Endothelial cell (in vitro differentiated cells): ENCODE data around the gene DCP2. TPM values are rescaled to one million over a fixed set of nuclear protein-coding genes. Genes with fewer than 3 reads are reported as not detected.
A peak's percentile ranks its signal among the peaks of the same experiment; 100 is the strongest.

Experiments used
- DNase-seq: peaks from one replicate; pipeline ENCODE4 v3.0.0; 2021; ENCODE audit warnings: low spot score
- H3K27ac Mint-ChIP-seq: one replicate; pipeline ENCODE4 v1.8.0; 2021; ENCODE audit warnings: mixed read lengths, inconsistent platforms; ENCODE audit not compliant: unreplicated experiment
- H3K27me3 Mint-ChIP-seq: one replicate; pipeline ENCODE4 v1.8.0; 2021; ENCODE audit warnings: mild to moderate bottlenecking, moderate library complexity, mixed read lengths, inconsistent platforms; ENCODE audit not compliant: unreplicated experiment
- H3K36me3 Mint-ChIP-seq: one replicate; pipeline ENCODE4 v1.8.0; 2021; ENCODE audit warnings: mild to moderate bottlenecking, low read depth, mixed read lengths, inconsistent platforms; ENCODE audit not compliant: unreplicated experiment
- H3K4me1 Mint-ChIP-seq: one replicate; pipeline ENCODE4 v1.8.0; 2021; ENCODE audit warnings: mild to moderate bottlenecking, mixed read lengths, inconsistent platforms; ENCODE audit not compliant: unreplicated experiment
- H3K4me3 Mint-ChIP-seq: one replicate; pipeline ENCODE4 v1.8.0; 2021; ENCODE audit warnings: mild to moderate bottlenecking, mixed read lengths, inconsistent platforms; ENCODE audit not compliant: unreplicated experiment
- H3K9me3 Mint-ChIP-seq: one replicate; pipeline ENCODE4 v1.8.0; 2021; ENCODE audit warnings: mixed read lengths, inconsistent platforms; ENCODE audit not compliant: unreplicated experiment
- CTCF ChIP-seq: fragments of 200-600 bp; sonication (generic); IDR thresholded peaks from one replicate; pipeline ENCODE4 v1.5.0; 2021; ENCODE audit warnings: antibody characterized with exemption; ENCODE audit not compliant: unreplicated experiment
- total RNA-seq: library from RNA; stranded (reverse); fragmentation: NEBNext Ultra II Directional; extraction: Animal tissue kit (Norgen Biotek cat#: 25700); gene quantifications from one replicate; pipeline ENCODE4 v1.2.1, GENCODE V29; 2021; ENCODE audit not compliant: unreplicated experiment

The DCP2 gene
- total RNA-seq, 1 donor from 2014 or later, result 75.6 TPM

GRCh38 chr5:113047234-113047633 is 70.6 kb downstream of the DCP2 start:
- no peak for TF ChIP-seq CTCF
- Mint-ChIP-seq H3K9me3 (no peaks in the 10 kb centered on the region), H3K36me3 (peaks cover 11% of the 10 kb centered on the region), H3K27ac (no peak overlapping the region), H3K27me3 (no peaks in the 10 kb centered on the region), H3K4me3 (no peak overlapping the region), H3K4me1 (peaks cover 8% of the 10 kb centered on the region)
- DNase-seq, result no peak

- H3K36me3 Mint-ChIP-seq, result peaks cover 11% of the 10 kb centered on the region
- H3K4me3 Mint-ChIP-seq, result no peak overlapping the region
- DNase-seq, result no peak
- TF ChIP-seq CTCF, result no peak
- peaks cover 8% of the 10 kb centered on the region for H3K4me1 Mint-ChIP-seq
- H3K27me3 Mint-ChIP-seq, result no peaks in the 10 kb centered on the region
- no peaks in the 10 kb centered on the region for H3K9me3 Mint-ChIP-seq
- peak overlapping the region; percentile 12 for H3K27ac Mint-ChIP-seq
These were observed 71.4 kb downstream of the DCP2 start for GRCh38 chr5:113047733-113048652.

GRCh38 chr5:113048931-113049330 is 72.3 kb downstream of the DCP2 start:
- Mint-ChIP-seq H3K27ac (no peak overlapping the region), H3K36me3 (peaks cover 15% of the 10 kb centered on the region), H3K4me3 (no peak overlapping the region), H3K27me3 (no peaks in the 10 kb centered on the region), H3K9me3 (no peaks in the 10 kb centered on the region), H3K4me1 (peaks cover 8% of the 10 kb centered on the region)
- TF ChIP-seq CTCF, result no peak
- DNase-seq, result no peak

GRCh38 chr5:113050721-113051382 is 74.3 kb downstream of the DCP2 start:
- Mint-ChIP-seq H3K4me1 (peaks cover 8% of the 10 kb centered on the region), H3K36me3 (peaks cover 17% of the 10 kb centered on the region), H3K27me3 (no peaks in the 10 kb centered on the region), H3K4me3 (peak overlapping the region; percentile 4), H3K27ac (no peak overlapping the region), H3K9me3 (no peaks in the 10 kb centered on the region)
- no peak for DNase-seq
- TF ChIP-seq CTCF, result no peak
